Lower leg skin (tissue), 3 donors: ENCODE data around the gene CNTN4.

Experiments used
- CTCF ChIP-seq, 3 donors: fragments of 450-650 bp; IDR thresholded peaks; one replicate each; pipeline ENCODE4 v1.5.1; 2016; ENCODE audit warnings: antibody characterized with exemption in 3 of 3, mild to moderate bottlenecking in 3 of 3, moderate library complexity in 2 of 3
- POLR2A ChIP-seq, 2 donors: fragments of 450-650 bp; IDR thresholded peaks; one replicate each; pipeline ENCODE4 v1.6.1; 2016 to 2017; ENCODE audit warnings: antibody characterized with exemption in 2 of 2, mild to moderate bottlenecking in 1 of 2, moderate library complexity in 1 of 2

GRCh38 chr3:2838546-2839157 is 740.0 kb downstream of the CNTN4 start:
- no peak for TF ChIP-seq CTCF (IDR thresholded peaks at IDR 0.05)
- TF ChIP-seq POLR2A (IDR thresholded peaks at IDR 0.05) = no peak
